ENCODE data around the gene PXN. TPM values are rescaled to one million over a fixed set of nuclear protein-coding genes. Genes with fewer than 3 reads are reported as not detected.

Gene PXN
- total and polyA plus RNA-seq, 10 of the 15 experiments (the other 5 are each of a cell fraction or from before 2014, with no cell fraction given): 1.0 to 32.0 (median 11.5) TPM

- no peak for DNase-seq (ENCODE audit: low read depth, low spot score)
- H3K9ac ChIP-seq (ENCODE audit: control insufficient read depth, insufficient read depth, low read length): no peak overlapping the region
- POLR2A ChIA-PET: no interaction called here
- in situ Hi-C loops (cut with MboI) (no loop called here), intact Hi-C loops (cut with micrococcal nuclease; ENCODE audit: unreplicated experiment) (no loop called here)
- H3K9me3 ChIP-seq (replicated peaks; ENCODE audit: control insufficient read depth, insufficient read depth, low read length): no peaks in the 10 kb centered on the region
- no peak overlapping the region for H3K27ac ChIP-seq (ENCODE audit: control insufficient read depth, insufficient read depth)
- no TSS peak for BruUV-seq (replicated peaks)
- SMC1A ChIA-PET (ENCODE audit: uncharacterized antibody, unreplicated experiment): interaction anchor here (0.7 kb wide), 1 partner anchor 16 kb away, joined by 3 read pairs; no protein-coding TSS in a partner anchor
- H3K27me3 ChIP-seq (replicated peaks in 1 of 2; ENCODE audit: control insufficient read depth in 2 of 2, insufficient read depth in 2 of 2, low read length in 1 of 2): no peaks in the 10 kb centered on the region
- 91% methylated on average over 11 of the region's 11 CpGs for WGBS (ENCODE audit: insufficient coverage, insufficient replicate concordance, low lambda C conversion rate, missing lambda C conversion rate)
- H2AFZ ChIP-seq (ENCODE audit: control insufficient read depth, low read depth, low read length): no peak overlapping the region
- ATAC-seq: no peak
- peaks cover 2% of the 10 kb centered on the region; the same call in 1 of the 2 replicates for H3K4me1 ChIP-seq (ENCODE audit: control insufficient read depth, insufficient read depth, low read length)
- FAIRE-seq: no peak
- peaks cover 37 to 44% of the 10 kb centered on the region in 2 experiments for H3K36me3 ChIP-seq (ENCODE audit: control insufficient read depth in 2 of 2, insufficient read depth in 2 of 2, low read length in 1 of 2)
- RAD21 ChIA-PET (ENCODE audit: unreplicated experiment): interaction anchor here (1.1 to 1.4 kb wide), 2 partner anchors 21 to 57 kb away, joined by 3 to 5 read pairs; no protein-coding TSS in a partner anchor
- CTCF ChIA-PET: interaction anchor here (7.5 kb wide), 1 partner anchor 26 kb away, joined by 27 read pairs; the partner anchor contains the start of gene RPLP0
- TF ChIP-seq RAD51 (IDR thresholded peaks at IDR 0.05): no peak
- TF ChIP-seq HDGF (IDR thresholded peaks at IDR 0.05): no peak
- TF ChIP-seq LARP7 (IDR thresholded peaks at IDR 0.05): no peak
- no peak for TF ChIP-seq SMC3 (IDR thresholded peaks at IDR 0.05; ENCODE audit: borderline replicate concordance, low read length)
- TF ChIP-seq ZBED1 (IDR thresholded peaks at IDR 0.05; ENCODE audit: borderline replicate concordance): no peak
- no peak for TF ChIP-seq SIN3A (IDR thresholded peaks at IDR 0.05; ENCODE audit: low read depth, low read length)
- TF ChIP-seq ZNF622 (IDR thresholded peaks at IDR 0.05): no peak
- no peak for TF ChIP-seq NFXL1 (IDR thresholded peaks at IDR 0.05; ENCODE audit: borderline replicate concordance)
- no peak for TF ChIP-seq CBFB (IDR thresholded peaks at IDR 0.05; ENCODE audit: low read depth)
- TF ChIP-seq ZNF24 (IDR thresholded peaks at IDR 0.05): no peak
- no peak for TF ChIP-seq JUND (IDR thresholded peaks at IDR 0.05; ENCODE audit: low read depth, low read length)
- no peak for TF ChIP-seq PAX8 (IDR thresholded peaks at IDR 0.05)
- TF ChIP-seq STAT3 (IDR thresholded peaks at IDR 0.05; ENCODE audit: low read depth, low read length): no peak
- TF ChIP-seq CHD4 (IDR thresholded peaks at IDR 0.05): no peak
- no peak for TF ChIP-seq PAX5 (IDR thresholded peaks at IDR 0.05; ENCODE audit: borderline replicate concordance, low read depth, low read length)
- no peak for TF ChIP-seq POLR2A (IDR thresholded peaks at IDR 0.05; ENCODE audit: low read depth, low read length)
- TF ChIP-seq RAD21 (IDR thresholded peaks at IDR 0.05; ENCODE audit: insufficient read depth, low read depth, low read length): no peak
- TF ChIP-seq RBBP5 (conservative IDR thresholded peaks at IDR 0.05): no peak
- no peak for TF ChIP-seq NBN (IDR thresholded peaks at IDR 0.05)
- TF ChIP-seq NKRF (conservative IDR thresholded peaks at IDR 0.05): no peak
- no peak overlapping the region for H3K4me3 ChIP-seq
- no peaks in the 10 kb centered on the region for H3K79me2 ChIP-seq (ENCODE audit: control insufficient read depth, insufficient read depth, low read length)
- H3K4me2 ChIP-seq (ENCODE audit: control insufficient read depth, insufficient read depth): no peak overlapping the region
- no peaks in the 10 kb centered on the region for H4K20me1 ChIP-seq (ENCODE audit: control insufficient read depth, insufficient read depth)
Measured at GRCh38 chr12:120175537-120175936, 90.0 kb downstream of the PXN start.
